Activated naive CD4-positive, alpha-beta T cell treated with anti-CD3 and anti-CD28 coated beads for 36 hours (primary cell): ENCODE data around the gene WDR18. TPM values are rescaled to one million over a fixed set of nuclear protein-coding genes. Genes with fewer than 3 reads are reported as not detected.
A peak's percentile ranks its signal among the peaks of the same experiment; 100 is the strongest.

Source experiments
- CTCF ChIA-PET: fragments of 350-600 bp; sonication (Branson Sonifier 250); formaldehyde crosslinking; loops from one replicate; lab custom pipeline; 2021; ENCODE audit warnings: antibody characterized with exemption; lab: Charles Lee
- DNase-seq: peaks from one replicate; pipeline ENCODE4 v3.0.0-alpha.2; 2020
- H3K27ac Mint-ChIP-seq: one replicate; pipeline ENCODE4 v1.8.0; 2021; ENCODE audit warnings: mild to moderate bottlenecking, mixed read lengths
- H3K27me3 Mint-ChIP-seq: one replicate; pipeline ENCODE4 v1.8.0; 2021; ENCODE audit warnings: low read depth, mixed read lengths
- H3K36me3 Mint-ChIP-seq: one replicate; pipeline ENCODE4 v1.8.0; 2021; ENCODE audit warnings: low read depth, mixed read lengths
- H3K4me1 Mint-ChIP-seq: one replicate; pipeline ENCODE4 v1.8.0; 2021; ENCODE audit warnings: low read depth, mixed read lengths
- H3K4me3 Mint-ChIP-seq: one replicate; pipeline ENCODE4 v1.8.0; 2021; ENCODE audit warnings: mild to moderate bottlenecking, moderate library complexity, mixed read lengths
- H3K9me3 Mint-ChIP-seq: one replicate; pipeline ENCODE4 v1.8.0; 2021; ENCODE audit warnings: mixed read lengths
- intact Hi-C: fragments of 100-400 bp; cut with micrococcal nuclease; formaldehyde crosslinking; loops from one replicate; pipeline ENCODE4 v1.15.1; 2023
- total RNA-seq, 2 experiments: library from RNA; stranded (reverse); gene quantifications; one replicate each; pipeline ENCODE4 v1.2.3, GENCODE V29; 2021

The WDR18 gene
- total RNA-seq, 2 experiments from 2014 or later: 77.8 to 82.0 TPM

GRCh38 chr19:1028062-1028926 is 44.1 kb downstream of the WDR18 start:
- H3K36me3 Mint-ChIP-seq: peaks cover 18% of the 10 kb centered on the region
- no peaks in the 10 kb centered on the region for H3K9me3 Mint-ChIP-seq
- H3K4me1 Mint-ChIP-seq: peaks cover 24% of the 10 kb centered on the region
- H3K4me3 Mint-ChIP-seq: peak overlapping the region; percentile 89
- peak; percentile 69 for DNase-seq
- intact Hi-C loops: loop anchor here (10.0 kb wide), 1 partner anchor 377 kb away; the partner anchor contains the start of genes DAZAP1 and GAMT
- peak overlapping the region; percentile 76 for H3K27ac Mint-ChIP-seq
- CTCF ChIA-PET: interaction anchor here (0.6 to 1.1 kb wide), 6 partner anchors 37 to 956 kb away, joined by 3 to 6 read pairs (median 3); no protein-coding TSS in a partner anchor
- H3K27me3 Mint-ChIP-seq: no peaks in the 10 kb centered on the region

GRCh38 chr19:1032264-1032867 is 48.2 kb downstream of the WDR18 start:
- Mint-ChIP-seq H3K27ac (no peak overlapping the region), H3K9me3 (no peaks in the 10 kb centered on the region), H3K27me3 (no peaks in the 10 kb centered on the region), H3K36me3 (peaks cover 35% of the 10 kb centered on the region), H3K4me1 (peaks cover 28% of the 10 kb centered on the region), H3K4me3 (no peak overlapping the region)
- intact Hi-C loops: no loop called here
- CTCF ChIA-PET: interaction anchor here (0.5 to 0.7 kb wide), 2 partner anchors 140 to 249 kb away, joined by 3 read pairs; partner anchors contain the start of gene MED16
- no peak for DNase-seq

GRCh38 chr19:1035998-1036621 is 52.0 kb downstream of the WDR18 start:
- Mint-ChIP-seq H3K4me1 (peaks cover 39% of the 10 kb centered on the region), H3K9me3 (no peaks in the 10 kb centered on the region), H3K27ac (no peak overlapping the region), H3K4me3 (no peak overlapping the region), H3K27me3 (no peaks in the 10 kb centered on the region), H3K36me3 (peaks cover 41% of the 10 kb centered on the region)
- CTCF ChIA-PET: no interaction called here
- DNase-seq: no peak
- intact Hi-C loops: no loop called here

- Mint-ChIP-seq H3K36me3 (peaks cover 34% of the 10 kb centered on the region), H3K4me3 (peak overlapping the region; percentile 94), H3K4me1 (peaks cover 47% of the 10 kb centered on the region), H3K27ac (peak overlapping the region; percentile 78), H3K9me3 (no peaks in the 10 kb centered on the region), H3K27me3 (no peaks in the 10 kb centered on the region)
- CTCF ChIA-PET: interaction anchor here (0.7 kb wide), 1 partner anchor 30 kb away, joined by 3 read pairs; no protein-coding TSS in a partner anchor
- no peak for DNase-seq
- intact Hi-C loops: loop anchor here (2.0 kb wide), 2 partner anchors 31 to 39 kb away; no protein-coding TSS in a partner anchor
These were observed 53.5 kb downstream of the WDR18 start for GRCh38 chr19:1037621-1038064.

GRCh38 chr19:1038978-1039645 is 55.0 kb downstream of the WDR18 start:
- Mint-ChIP-seq H3K4me1 (peaks cover 41% of the 10 kb centered on the region), H3K4me3 (peak overlapping the region; percentile 94), H3K9me3 (no peaks in the 10 kb centered on the region), H3K36me3 (peaks cover 27% of the 10 kb centered on the region), H3K27ac (peak overlapping the region; percentile 60), H3K27me3 (no peaks in the 10 kb centered on the region)
- no peak for DNase-seq
- CTCF ChIA-PET: interaction anchor here (1.1 kb wide), 2 partner anchors 9 to 25 kb away, joined by 3 to 4 read pairs; no protein-coding TSS in a partner anchor
- intact Hi-C loops: loop anchor here (2.0 kb wide), 2 partner anchors 30 to 38 kb away; no protein-coding TSS in a partner anchor

- no peaks in the 10 kb centered on the region for H3K9me3 Mint-ChIP-seq
- H3K4me1 Mint-ChIP-seq: peaks cover 41% of the 10 kb centered on the region
- intact Hi-C loops: loop anchor here (1.0 to 2.0 kb wide), 5 partner anchors 14 to 55 kb away; partner anchors contain the start of genes CNN2, POLR2E, RNU6-2 and TMEM259
- H3K27me3 Mint-ChIP-seq: no peaks in the 10 kb centered on the region
- H3K27ac Mint-ChIP-seq: peak within 1 kb of the TSS; percentile 65
- DNase-seq: peak; percentile 100
- CTCF ChIA-PET: interaction anchor here (1.1 to 1.2 kb wide), 3 partner anchors 10 to 204 kb away, joined by 3 to 4 read pairs (median 3); no protein-coding TSS in a partner anchor
- peak within 1 kb of the TSS; percentile 94 for H3K4me3 Mint-ChIP-seq
- H3K36me3 Mint-ChIP-seq: peaks cover 27% of the 10 kb centered on the region
These were observed 55.7 kb downstream of the WDR18 start, which contains the start of gene ABCA7 for GRCh38 chr19:1039646-1040475. TSS of gene ABCA7 (plus strand) at chr19:1040107. CDS start at chr19:1041362, 1,255 bp downstream.

- Mint-ChIP-seq H3K27me3 (no peaks in the 10 kb centered on the region), H3K4me3 (peak overlapping the region; percentile 94), H3K36me3 (peaks cover 25% of the 10 kb centered on the region), H3K4me1 (peaks cover 40% of the 10 kb centered on the region), H3K27ac (no peak overlapping the region), H3K9me3 (no peaks in the 10 kb centered on the region)
- DNase-seq: peak; percentile 95
- CTCF ChIA-PET: interaction anchor here (0.6 to 1.2 kb wide), 3 partner anchors 10 to 423 kb away, joined by 3 to 4 read pairs (median 4); no protein-coding TSS in a partner anchor
- intact Hi-C loops: loop anchor here (1.0 to 2.0 kb wide), 3 partner anchors 14 to 54 kb away; partner anchors contain the start of genes CNN2, POLR2E, RNU6-2 and TMEM259
These were observed 56.5 kb downstream of the WDR18 start for GRCh38 chr19:1040476-1041271.

- peaks cover 20% of the 10 kb centered on the region for H3K36me3 Mint-ChIP-seq
- H3K4me1 Mint-ChIP-seq: peaks cover 40% of the 10 kb centered on the region
- H3K4me3 Mint-ChIP-seq: peak overlapping the region; percentile 94
- H3K27ac Mint-ChIP-seq: no peak overlapping the region
- CTCF ChIA-PET: no interaction called here
- intact Hi-C loops: loop anchor here (2.0 kb wide), 1 partner anchor 53 kb away; the partner anchor contains the start of gene POLR2E
- no peak for DNase-seq
- no peaks in the 10 kb centered on the region for H3K27me3 Mint-ChIP-seq
- no peaks in the 10 kb centered on the region for H3K9me3 Mint-ChIP-seq
These were observed 57.2 kb downstream of the WDR18 start for GRCh38 chr19:1041272-1041834.

- no peaks in the 10 kb centered on the region for H3K27me3 Mint-ChIP-seq
- intact Hi-C loops: loop anchor here (2.0 kb wide), 1 partner anchor 53 kb away; the partner anchor contains the start of gene POLR2E
- CTCF ChIA-PET: no interaction called here
- H3K4me3 Mint-ChIP-seq: no peak overlapping the region
- no peaks in the 10 kb centered on the region for H3K9me3 Mint-ChIP-seq
- peaks cover 14% of the 10 kb centered on the region for H3K36me3 Mint-ChIP-seq
- no peak overlapping the region for H3K27ac Mint-ChIP-seq
- no peak for DNase-seq
- H3K4me1 Mint-ChIP-seq: peaks cover 40% of the 10 kb centered on the region
These were observed 57.9 kb downstream of the WDR18 start for GRCh38 chr19:1041835-1042685.
